CD8-positive, alpha-beta memory T cell (primary cell): ENCODE data around the gene UVRAG. TPM values are rescaled to one million over a fixed set of nuclear protein-coding genes. Genes with fewer than 3 reads are reported as not detected.
A peak's percentile ranks its signal among the peaks of the same experiment; 100 is the strongest.
"Not testable (repeated sequence)": the region's sequence is repeated elsewhere in the genome, so short reads cannot be mapped to it uniquely, and the experiment has no call there.

Source experiments
- CTCF ChIA-PET: fragments of 350-600 bp; sonication (Branson Sonifier 250); formaldehyde crosslinking; loops from one replicate; lab custom pipeline; 2021; ENCODE audit warnings: antibody characterized with exemption; lab: Charles Lee
- POLR2A ChIA-PET: fragments of 350-600 bp; sonication (Branson Sonifier 250); formaldehyde crosslinking; loops from one replicate; lab custom pipeline; 2021; ENCODE audit warnings: antibody characterized with exemption; lab: Charles Lee
- DNase-seq, 5 donors: peaks; one replicate each; pipeline versions ENCODE4 v3.0.0 to v3.0.0-alpha.2; 2020 to 2022; ENCODE audit warnings: mixed read lengths in 1 of 5
- H3K27ac ChIP-seq: one replicate; pipeline ENCODE4 v1.7.0; 2013; ENCODE audit warnings: low read depth, mild to moderate bottlenecking, low read length, moderate library complexity
- H3K27me3 ChIP-seq: 2 replicates; pipeline ENCODE4 v1.7.0; 2013; ENCODE audit warnings: low read length, mild to moderate bottlenecking; ENCODE audit not compliant: insufficient read depth, poor library complexity, severe bottlenecking
- H3K36me3 ChIP-seq: 2 replicates; pipeline ENCODE4 v1.7.0; 2013; ENCODE audit warnings: mild to moderate bottlenecking, low read length, moderate library complexity; ENCODE audit not compliant: insufficient read depth
- H3K4me1 ChIP-seq: 2 replicates; pipeline ENCODE4 v1.7.0; 2013; ENCODE audit warnings: mild to moderate bottlenecking, low read length, moderate library complexity; ENCODE audit not compliant: insufficient read depth
- H3K4me3 ChIP-seq: 2 replicates; pipeline ENCODE4 v1.7.0; 2013; ENCODE audit warnings: mild to moderate bottlenecking, low read length
- H3K9me3 ChIP-seq: 2 replicates; pipeline ENCODE4 v1.7.0; 2013; ENCODE audit warnings: mild to moderate bottlenecking, low read length
- H3K27ac Mint-ChIP-seq, 8 donors: one replicate each; pipeline ENCODE4 v1.8.0; 2020 to 2021; ENCODE audit warnings: mixed read lengths in 8 of 8, mild to moderate bottlenecking in 6 of 8, inconsistent platforms in 3 of 8, moderate library complexity in 3 of 8
- H3K27me3 Mint-ChIP-seq, 2 donors: one replicate each; pipeline ENCODE4 v1.8.0; 2020 to 2021; ENCODE audit warnings: mixed read lengths in 2 of 2, mild to moderate bottlenecking in 1 of 2, moderate library complexity in 1 of 2
- H3K36me3 Mint-ChIP-seq, 3 donors: one replicate each; pipeline ENCODE4 v1.8.0; 2020 to 2021; ENCODE audit warnings: mixed read lengths in 3 of 3, inconsistent platforms in 1 of 3, mild to moderate bottlenecking in 1 of 3
- H3K4me1 Mint-ChIP-seq, 3 donors: one replicate each; pipeline ENCODE4 v1.8.0; 2020 to 2021; ENCODE audit warnings: mixed read lengths in 3 of 3, inconsistent platforms in 1 of 3, mild to moderate bottlenecking in 1 of 3
- H3K4me3 Mint-ChIP-seq, 7 donors: one replicate each; pipeline ENCODE4 v1.8.0; 2020 to 2021; ENCODE audit warnings: mixed read lengths in 7 of 7, mild to moderate bottlenecking in 6 of 7, moderate library complexity in 4 of 7, inconsistent platforms in 2 of 7
- H3K9me3 Mint-ChIP-seq, 5 donors: one replicate each; pipeline ENCODE4 v1.8.0; 2020 to 2022; ENCODE audit warnings: mixed read lengths in 5 of 5, mild to moderate bottlenecking in 3 of 5, moderate library complexity in 2 of 5, inconsistent platforms in 1 of 5
- polyA plus RNA-seq: library from polyadenylated mRNA; unstranded; fragments of 300-500 nt; fragmentation: Illumina TruSeq; gene quantifications from one replicate; pipeline ENCODE4 v1.2.3, GENCODE V29; 2021
- total RNA-seq, 2 experiments: library from RNA; stranded (reverse); gene quantifications; one replicate each; pipeline ENCODE4 v1.2.3, GENCODE V29; 2021

Gene UVRAG
- total and polyA plus RNA-seq, 3 experiments from 2014 or later = 17.1 to 20.9 (median 18.0) TPM

DNA sequence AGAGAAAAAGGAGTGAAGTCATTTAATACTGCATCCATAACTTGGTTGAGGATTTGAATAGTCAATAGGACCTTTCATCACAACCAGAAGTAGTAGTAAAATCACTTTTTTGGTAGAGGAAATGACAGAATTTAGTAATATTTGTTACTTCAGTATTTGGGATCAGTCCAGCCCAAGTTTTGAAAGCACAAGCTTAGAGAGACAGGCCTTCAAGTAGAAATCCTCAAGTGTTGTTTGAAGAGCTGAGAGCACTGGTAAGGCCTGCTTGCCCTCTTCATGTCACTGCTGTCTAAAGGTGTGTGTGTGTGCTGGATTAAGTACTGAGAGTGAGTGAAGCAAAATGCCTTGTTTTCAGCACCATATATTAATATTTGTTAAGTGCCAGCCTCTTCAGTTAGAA is 254.0 kb downstream of the UVRAG start:
- Mint-ChIP-seq H3K27me3 (no peaks in the 10 kb centered on the region), H3K4me1 (no peaks in the 10 kb centered on the region), H3K27ac (no peak overlapping the region), H3K36me3 (peaks cover 4 to 35% (median 21%) of the 10 kb centered on the region in 3 donors), H3K4me3 (no peak overlapping the region), H3K9me3 (no peaks in the 10 kb centered on the region)
- ChIA-PET CTCF (no interaction called here), POLR2A (no interaction called here)
- no peaks in the 10 kb centered on the region for H3K36me3 ChIP-seq
- no peak overlapping the region for H3K27ac ChIP-seq
- no peaks in the 10 kb centered on the region for H3K27me3 ChIP-seq
- DNase-seq = no peak
- H3K9me3 ChIP-seq = no peaks in the 10 kb centered on the region
- H3K4me3 ChIP-seq = no peak overlapping the region
- no peaks in the 10 kb centered on the region for H3K4me1 ChIP-seq

DNA sequence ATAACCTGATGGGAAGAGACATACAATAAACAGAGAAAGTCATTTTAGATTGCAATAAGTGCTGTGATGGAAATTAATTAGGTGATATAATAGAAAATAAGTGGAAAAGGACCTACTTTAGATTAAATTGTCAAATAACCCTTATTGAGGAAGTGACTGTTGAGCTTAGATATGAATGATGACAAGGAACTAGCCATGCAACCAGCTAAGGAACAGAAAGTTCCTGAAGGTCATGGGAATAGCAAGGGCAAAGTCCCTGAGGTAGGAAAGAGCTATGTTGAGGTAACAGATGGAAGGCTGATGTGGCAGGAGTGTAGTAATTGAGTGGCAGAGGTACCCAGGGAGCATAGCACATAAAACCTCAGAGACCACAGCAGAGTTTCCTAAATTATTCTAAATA is 256.1 kb downstream of the UVRAG start:
- peaks cover 11 to 29% (median 19%) of the 10 kb centered on the region in 3 donors for H3K36me3 Mint-ChIP-seq
- no peak overlapping the region for H3K4me3 Mint-ChIP-seq
- no peaks in the 10 kb centered on the region for H3K36me3 ChIP-seq
- H3K4me1 Mint-ChIP-seq = peaks cover 0 to 4% (median 0%) of the 10 kb centered on the region in 3 donors
- peaks cover 0 to 3% (median 0%) of the 10 kb centered on the region in 5 donors for H3K9me3 Mint-ChIP-seq
- H3K9me3 ChIP-seq = no peaks in the 10 kb centered on the region
- POLR2A ChIA-PET = no interaction called here
- H3K27me3 ChIP-seq = no peaks in the 10 kb centered on the region
- peak overlapping the region in 1 of 8 donors; percentile 9 for H3K27ac Mint-ChIP-seq
- H3K27me3 Mint-ChIP-seq = no peaks in the 10 kb centered on the region
- DNase-seq = no peak
- no peaks in the 10 kb centered on the region for H3K4me1 ChIP-seq
- no peak overlapping the region for H3K4me3 ChIP-seq
- H3K27ac ChIP-seq = no peak overlapping the region
- CTCF ChIA-PET = no interaction called here

DNA sequence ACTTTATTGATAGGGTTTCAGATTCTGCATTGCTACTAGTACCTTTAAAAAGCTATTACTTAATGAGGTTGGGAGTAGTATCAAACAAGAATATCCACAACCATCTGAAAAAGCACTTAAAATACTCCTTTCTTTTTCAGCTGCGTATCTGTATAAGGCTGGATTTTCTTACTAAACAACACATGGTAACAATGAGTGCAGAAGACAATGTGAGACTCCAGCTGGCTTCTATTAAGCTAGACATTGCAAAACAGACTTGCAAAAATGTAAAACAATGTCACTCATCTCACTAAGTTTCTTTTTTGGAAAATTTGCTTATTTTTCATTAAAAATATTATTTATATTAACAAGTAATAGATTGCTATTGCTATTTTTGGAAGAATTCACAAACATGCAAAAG is 258.7 kb downstream of the UVRAG start:
- Histone ChIP-seq H3K9me3 (no peaks in the 10 kb centered on the region), H3K4me1 (no peaks in the 10 kb centered on the region), H3K27me3 (no peaks in the 10 kb centered on the region), H3K27ac (no peak overlapping the region), H3K4me3 (no peak overlapping the region), H3K36me3 (no peaks in the 10 kb centered on the region)
- Mint-ChIP-seq H3K9me3 (peaks cover 0 to 3% (median 0%) of the 10 kb centered on the region in 5 donors), H3K27me3 (no peaks in the 10 kb centered on the region), H3K4me1 (peaks cover 5 to 15% (median 6%) of the 10 kb centered on the region in 3 donors), H3K4me3 (no peak overlapping the region), H3K27ac (no peak overlapping the region), H3K36me3 (peaks cover 9 to 12% (median 10%) of the 10 kb centered on the region in 3 donors)
- no peak for DNase-seq
- ChIA-PET CTCF (no interaction called here), POLR2A (no interaction called here)

- CTCF ChIA-PET = no interaction called here
- Mint-ChIP-seq H3K4me1 (peaks cover 5 to 15% (median 6%) of the 10 kb centered on the region in 3 donors), H3K4me3 (no peak overlapping the region), H3K36me3 (peaks cover 9 to 11% (median 11%) of the 10 kb centered on the region in 3 donors), H3K27me3 (no peaks in the 10 kb centered on the region), H3K9me3 (peaks cover 0 to 3% (median 0%) of the 10 kb centered on the region in 5 donors), H3K27ac (peak overlapping the region in 2 of 8 donors; percentile 7 to 35)
- H3K27me3 ChIP-seq = no peaks in the 10 kb centered on the region
- H3K9me3 ChIP-seq = no peaks in the 10 kb centered on the region
- POLR2A ChIA-PET = no interaction called here
- H3K27ac ChIP-seq = peak overlapping the region; percentile 33
- no peak for DNase-seq
- H3K36me3 ChIP-seq = no peaks in the 10 kb centered on the region
- H3K4me3 ChIP-seq = no peak overlapping the region
- no peaks in the 10 kb centered on the region for H3K4me1 ChIP-seq
Observed at GRCh38 chr11:76074148-76075095, 259.4 kb downstream of the UVRAG start.

DNA sequence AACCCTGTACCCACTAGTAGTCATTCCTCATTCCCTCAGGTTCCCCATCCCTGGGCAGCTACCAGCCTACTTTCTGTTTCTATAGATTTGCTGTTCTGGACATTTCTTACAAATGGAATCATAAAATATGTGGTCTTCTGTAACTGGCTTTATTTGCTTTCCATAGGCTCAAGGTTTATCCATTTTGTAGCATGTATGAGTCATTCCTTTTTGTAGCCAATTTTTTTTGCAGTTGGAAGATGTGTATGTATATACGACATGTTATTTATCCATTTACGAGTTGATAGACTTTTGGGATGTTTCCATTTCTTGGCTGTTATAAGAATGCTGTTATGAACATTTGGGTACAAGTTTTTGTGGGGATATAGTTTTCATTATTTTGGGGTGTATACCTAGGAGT is 260.7 kb downstream of the UVRAG start:
- CTCF ChIA-PET = no interaction called here
- H3K9me3 Mint-ChIP-seq = peaks cover 0 to 3% (median 0%) of the 10 kb centered on the region in 5 donors

GRCh38 chr11:76076253-76076652 is 261.2 kb downstream of the UVRAG start:
- H3K27ac ChIP-seq, H3K36me3 ChIP-seq, CTCF ChIA-PET, H3K4me1 ChIP-seq, H3K36me3 Mint-ChIP-seq, H3K27me3 ChIP-seq, POLR2A ChIA-PET, H3K27me3 Mint-ChIP-seq, H3K9me3 ChIP-seq, DNase-seq, H3K9me3 Mint-ChIP-seq, H3K4me3 Mint-ChIP-seq, H3K4me3 ChIP-seq: not testable (repeated sequence)
- H3K4me1 Mint-ChIP-seq = peaks cover 5 to 15% (median 6%) of the 10 kb centered on the region in 3 donors
- peak overlapping the region in 1 of 8 donors; percentile 2 for H3K27ac Mint-ChIP-seq

More for the DNA sequence above, 260.7 kb downstream of the UVRAG start:
- no peaks in the 10 kb centered on the region for H3K27me3 ChIP-seq
- Mint-ChIP-seq H3K27ac (no peak overlapping the region), H3K4me3 (no peak overlapping the region), H3K27me3 (no peaks in the 10 kb centered on the region), H3K4me1 (peaks cover 5 to 15% (median 6%) of the 10 kb centered on the region in 3 donors), H3K36me3 (peaks cover 9% of the 10 kb centered on the region in 3 donors)
- H3K36me3 ChIP-seq = no peaks in the 10 kb centered on the region
- H3K9me3 ChIP-seq = no peaks in the 10 kb centered on the region
- no peaks in the 10 kb centered on the region for H3K4me1 ChIP-seq
- no peak overlapping the region for H3K4me3 ChIP-seq
- DNase-seq = no peak
- no peak overlapping the region for H3K27ac ChIP-seq
- POLR2A ChIA-PET = no interaction called here

GRCh38 chr11:76076749-76077148 is 261.7 kb downstream of the UVRAG start:
- CTCF ChIA-PET = no interaction called here
- POLR2A ChIA-PET = no interaction called here

GRCh38 chr11:76077575-76078150 is 262.7 kb downstream of the UVRAG start:
- Histone ChIP-seq H3K27ac (no peak overlapping the region), H3K4me1 (no peaks in the 10 kb centered on the region), H3K36me3 (no peaks in the 10 kb centered on the region), H3K4me3 (no peak overlapping the region), H3K9me3 (no peaks in the 10 kb centered on the region), H3K27me3 (no peaks in the 10 kb centered on the region)
- H3K27me3 Mint-ChIP-seq = no peaks in the 10 kb centered on the region
- peak overlapping the region in 3 of 8 donors; percentile 8 to 39 (median 15) for H3K27ac Mint-ChIP-seq
- ChIA-PET POLR2A (no interaction called here), CTCF (no interaction called here)
- no peak for DNase-seq
- peaks cover 0 to 3% (median 0%) of the 10 kb centered on the region in 5 donors for H3K9me3 Mint-ChIP-seq
- H3K4me1 Mint-ChIP-seq = peaks cover 5 to 15% (median 6%) of the 10 kb centered on the region in 3 donors
- H3K4me3 Mint-ChIP-seq = no peak overlapping the region
- H3K36me3 Mint-ChIP-seq = peaks cover 9 to 11% (median 9%) of the 10 kb centered on the region in 3 donors

More at GRCh38 chr11:76076749-76077148, 261.7 kb downstream of the UVRAG start:
- Mint-ChIP-seq H3K4me3 (no peak overlapping the region), H3K36me3 (peaks cover 9 to 10% (median 9%) of the 10 kb centered on the region in 3 donors), H3K4me1 (peaks cover 5 to 15% (median 6%) of the 10 kb centered on the region in 3 donors), H3K27ac (no peak overlapping the region), H3K9me3 (peaks cover 0 to 3% (median 0%) of the 10 kb centered on the region in 5 donors), H3K27me3 (no peaks in the 10 kb centered on the region)
- Histone ChIP-seq H3K4me1 (no peaks in the 10 kb centered on the region), H3K27me3 (no peaks in the 10 kb centered on the region), H3K27ac (no peak overlapping the region), H3K9me3 (no peaks in the 10 kb centered on the region), H3K36me3 (no peaks in the 10 kb centered on the region), H3K4me3 (no peak overlapping the region)
- no peak for DNase-seq
